GM21529 (cell line): ENCODE results near the gene PRCC.

Experiments
- ATAC-seq: cut with Tn5 transposase; IDR thresholded peaks from one replicate; pipeline ENCODE4 v1.9.1; 2021; ENCODE audit not compliant: unreplicated experiment

PRCC gene

GRCh38 chr1:156767101-156767878 lies at the start of gene PRCC:
PRCC (plus strand) TSS chr1:156767535; CDS start chr1:156767772, 237 bp downstream.
- ATAC-seq: peak; percentile 87

GRCh38 chr1:156721131-156721530 lies 46.2 kb upstream of the PRCC start:
- no peak for ATAC-seq

- ATAC-seq: no peak
These were observed 45.8 kb upstream of the PRCC start for GRCh38 chr1:156721535-156721934.

GRCh38 chr1:156725683-156726280 lies 41.6 kb upstream of the PRCC start:
- ATAC-seq: peak; percentile 35

- ATAC-seq: no peak
These were observed 40.6 kb upstream of the PRCC start for GRCh38 chr1:156726549-156727226.

GRCh38 chr1:156727492-156727891 lies 39.8 kb upstream of the PRCC start:
- ATAC-seq: no peak

GRCh38 chr1:156727926-156728598 lies 39.3 kb upstream of the PRCC start, which contains the start of gene METTL25B:
METTL25B (plus strand) TSS chr1:156728469; CDS start chr1:156729105, 636 bp downstream.
- ATAC-seq: peak; percentile 51

GRCh38 chr1:156728599-156729462 lies 38.5 kb upstream of the PRCC start, which contains the start of gene ISG20L2:
ISG20L2 (minus strand) TSS chr1:156728766; CDS start chr1:156727652, 1,114 bp downstream.
- ATAC-seq: peak; percentile 84

- no peak for ATAC-seq
These were observed 33.2 kb upstream of the PRCC start for GRCh38 chr1:156733989-156734584.

GRCh38 chr1:156738407-156738806 lies 28.9 kb upstream of the PRCC start:
- ATAC-seq: no peak

GRCh38 chr1:156738916-156739315 lies 28.4 kb upstream of the PRCC start:
- no peak for ATAC-seq

GRCh38 chr1:156740237-156740740 lies 27.0 kb upstream of the PRCC start:
- ATAC-seq: no peak

- ATAC-seq: peak; percentile 79
These were observed 26.4 kb upstream of the PRCC start, which contains the start of gene MRPL24 for GRCh38 chr1:156740741-156741480. MRPL24 (minus strand) TSS chr1:156741088; CDS start chr1:156738704, 2,384 bp downstream.

- ATAC-seq: peak; percentile 5
These were observed 25.8 kb upstream of the PRCC start for GRCh38 chr1:156741481-156741983.

GRCh38 chr1:156742017-156742416 lies 25.3 kb upstream of the PRCC start:
- no peak for ATAC-seq

GRCh38 chr1:156742801-156743200 lies 24.5 kb upstream of the PRCC start:
- ATAC-seq: no peak

GRCh38 chr1:156743367-156744302 lies 23.7 kb upstream of the PRCC start:
- no peak for ATAC-seq
